GM18868 (cell line): ENCODE measurements around the gene PRRT1B.

Experiments
- ATAC-seq: cut with Tn5 transposase; IDR thresholded peaks from one replicate; pipeline ENCODE4 v1.9.1; 2021; ENCODE audit warnings: mild to moderate bottlenecking, moderate library complexity; ENCODE audit not compliant: unreplicated experiment

The PRRT1B gene

GRCh38 chr9:131594906-131595665 is 49.8 kb downstream of the PRRT1B start:
- ATAC-seq = no peak

- no peak for ATAC-seq
Observed at GRCh38 chr9:131595696-131596429, 50.5 kb downstream of the PRRT1B start.

GRCh38 chr9:131596430-131596743 is 51.1 kb downstream of the PRRT1B start:
- ATAC-seq = no peak

GRCh38 chr9:131597246-131597645 is 51.9 kb downstream of the PRRT1B start:
- ATAC-seq = no peak

GRCh38 chr9:131598121-131598520 is 52.8 kb downstream of the PRRT1B start:
- ATAC-seq = no peak

GRCh38 chr9:131601683-131602181 is 56.4 kb downstream of the PRRT1B start:
- no peak for ATAC-seq

- no peak for ATAC-seq
Observed at GRCh38 chr9:131603199-131603598, 57.9 kb downstream of the PRRT1B start.

GRCh38 chr9:131603711-131604439 is 58.6 kb downstream of the PRRT1B start:
- ATAC-seq = no peak

- ATAC-seq = no peak
Observed at GRCh38 chr9:131605770-131606590, 60.7 kb downstream of the PRRT1B start.

GRCh38 chr9:131606896-131607567 is 61.7 kb downstream of the PRRT1B start:
- ATAC-seq = no peak

GRCh38 chr9:131607591-131607990 is 62.3 kb downstream of the PRRT1B start:
- ATAC-seq = no peak

GRCh38 chr9:131608493-131609037 is 63.2 kb downstream of the PRRT1B start:
- ATAC-seq = no peak
